ENCODE measurements around the gene SPATC1L.

SPATC1L gene

DNA sequence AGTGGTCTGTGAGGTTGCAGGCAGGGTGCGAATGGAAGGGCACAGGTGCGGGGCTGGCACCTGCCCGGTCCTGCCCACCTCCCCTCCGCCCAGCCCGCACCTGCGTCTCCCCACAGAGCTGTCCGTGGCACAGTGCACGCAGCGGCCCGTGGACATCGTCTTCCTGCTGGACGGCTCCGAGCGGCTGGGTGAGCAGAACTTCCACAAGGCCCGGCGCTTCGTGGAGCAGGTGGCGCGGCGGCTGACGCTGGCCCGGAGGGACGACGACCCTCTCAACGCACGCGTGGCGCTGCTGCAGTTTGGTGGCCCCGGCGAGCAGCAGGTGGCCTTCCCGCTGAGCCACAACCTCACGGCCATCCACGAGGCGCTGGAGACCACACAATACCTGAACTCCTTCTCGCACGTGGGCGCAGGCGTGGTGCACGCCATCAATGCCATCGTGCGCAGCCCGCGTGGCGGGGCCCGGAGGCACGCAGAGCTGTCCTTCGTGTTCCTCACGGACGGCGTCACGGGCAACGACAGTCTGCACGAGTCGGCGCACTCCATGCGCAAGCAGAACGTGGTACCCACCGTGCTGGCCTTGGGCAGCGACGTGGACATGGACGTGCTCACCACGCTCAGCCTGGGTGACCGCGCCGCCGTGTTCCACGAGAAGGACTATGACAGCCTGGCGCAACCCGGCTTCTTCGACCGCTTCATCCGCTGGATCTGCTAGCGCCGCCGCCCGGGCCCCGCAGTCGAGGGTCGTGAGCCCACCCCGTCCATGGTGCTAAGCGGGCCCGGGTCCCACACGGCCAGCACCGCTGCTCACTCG lies 52.2 kb downstream of the SPATC1L start:
- H3K9me3 ChIP-seq: no peaks in the 10 kb centered on the region; the same call in 1 of the 2 replicates
- no peaks in the 10 kb centered on the region; the same call in 1 of the 2 replicates for H3K4me1 ChIP-seq
- no peak for TF ChIP-seq CTCF (IDR thresholded peaks at IDR 0.05; ENCODE audit: low read depth, low read length)
- H3K4me3 ChIP-seq (ENCODE audit: low read depth, low read length): no peak overlapping the region
- H3K27me3 ChIP-seq: no peaks in the 10 kb centered on the region
- H3K36me3 ChIP-seq: no peaks in the 10 kb centered on the region
- no peak for DNase-seq

DNA sequence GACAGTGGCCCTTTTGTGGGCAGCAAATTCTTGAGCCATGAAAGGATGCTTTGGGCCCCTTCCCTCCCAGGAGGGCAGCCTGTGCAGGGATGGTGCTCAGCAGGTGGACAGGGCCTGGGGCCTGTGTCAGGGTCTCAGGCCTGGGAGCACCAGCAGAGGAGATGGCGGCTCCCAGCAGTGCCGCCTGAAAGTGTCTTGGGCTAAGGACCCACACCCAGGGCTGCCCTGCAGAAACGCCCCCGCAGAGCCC lies 52.7 kb downstream of the SPATC1L start:
- Histone ChIP-seq H3K4me1 (no peaks in the 10 kb centered on the region; the same call in 1 of the 2 replicates), H3K4me3 (ENCODE audit: low read depth, low read length) (no peak overlapping the region), H3K27me3 (no peaks in the 10 kb centered on the region), H3K9me3 (no peaks in the 10 kb centered on the region; the same call in 1 of the 2 replicates), H3K36me3 (no peaks in the 10 kb centered on the region)
- no peak for DNase-seq
- TF ChIP-seq CTCF (IDR thresholded peaks at IDR 0.05; ENCODE audit: low read depth, low read length): no peak

DNA sequence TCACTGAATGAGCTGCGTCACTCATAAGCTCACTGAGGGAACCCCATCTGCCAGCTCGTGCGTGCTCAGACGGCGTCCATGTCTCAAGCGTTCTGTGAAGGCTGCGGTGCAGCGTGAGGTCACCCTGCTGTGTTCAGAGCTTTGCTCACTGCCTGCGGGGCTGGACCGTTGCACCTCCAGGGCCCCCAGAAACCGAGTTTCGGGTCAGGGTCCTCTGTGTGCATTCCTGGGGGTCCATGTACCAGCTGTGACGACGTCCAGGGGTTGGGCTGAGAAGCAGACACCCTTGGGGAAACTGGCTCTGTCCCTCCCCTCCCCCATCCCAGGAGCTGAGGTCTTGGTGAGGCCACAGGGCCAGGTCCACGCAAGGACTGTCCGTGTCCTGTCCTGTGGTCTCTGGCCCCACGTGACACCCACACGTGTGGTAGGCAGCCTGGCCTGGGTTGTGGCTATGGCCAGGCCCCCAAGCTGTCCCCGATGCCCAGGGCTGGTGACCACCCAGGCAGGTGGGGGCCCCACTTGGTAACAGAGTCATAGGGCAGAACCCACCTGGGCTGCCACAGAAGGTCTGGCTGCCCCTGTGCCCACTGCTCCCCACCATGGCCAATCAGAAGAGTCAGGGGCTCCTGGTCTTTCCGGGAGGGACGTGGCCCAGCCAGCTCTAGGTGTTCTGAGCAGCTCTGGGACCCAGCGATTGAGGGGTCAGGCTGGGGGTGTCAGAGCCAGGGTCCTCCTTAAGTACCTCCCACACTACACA lies 53.2 kb downstream of the SPATC1L start:
- no peaks in the 10 kb centered on the region; the same call in 1 of the 2 replicates for H3K9me3 ChIP-seq
- DNase-seq: no peak
- no peak for TF ChIP-seq CTCF (IDR thresholded peaks at IDR 0.05; ENCODE audit: low read depth, low read length)
- H3K4me3 ChIP-seq (ENCODE audit: low read depth, low read length): no peak overlapping the region
- H3K4me1 ChIP-seq: no peaks in the 10 kb centered on the region; the same call in 1 of the 2 replicates
- H3K27me3 ChIP-seq: no peaks in the 10 kb centered on the region
- H3K36me3 ChIP-seq: no peaks in the 10 kb centered on the region

- TF ChIP-seq CTCF (IDR thresholded peaks at IDR 0.05; ENCODE audit: low read depth, low read length): no peak
- DNase-seq: no peak
- Histone ChIP-seq H3K9me3 (no peaks in the 10 kb centered on the region; the same call in 1 of the 2 replicates), H3K27me3 (no peaks in the 10 kb centered on the region), H3K4me1 (no peaks in the 10 kb centered on the region; the same call in 1 of the 2 replicates), H3K4me3 (ENCODE audit: low read depth, low read length) (no peak overlapping the region), H3K36me3 (no peaks in the 10 kb centered on the region)
Observed at GRCh38 chr21:46129846-46130651, 54.2 kb downstream of the SPATC1L start.

GRCh38 chr21:46128933-46129571 lies 55.2 kb downstream of the SPATC1L start:
- Histone ChIP-seq H3K27me3 (no peaks in the 10 kb centered on the region), H3K9me3 (no peaks in the 10 kb centered on the region), H3K36me3 (no peaks in the 10 kb centered on the region), H3K4me1 (no peaks in the 10 kb centered on the region; the same call in 1 of the 2 replicates), H3K4me3 (ENCODE audit: low read depth, low read length) (no peak overlapping the region)
- DNase-seq: no peak
- no peak for TF ChIP-seq CTCF (IDR thresholded peaks at IDR 0.05; ENCODE audit: low read depth, low read length)
